B cell (primary cell): ENCODE measurements around the gene PSME3IP1. TPM values are rescaled to one million over a fixed set of nuclear protein-coding genes. Genes with fewer than 3 reads are reported as not detected.

Experiments
- ATAC-seq: fragments of 200-7000 bp; cut with Tn5 transposase; one replicate; pipeline ENCODE4 v1.10.0; 2021; ENCODE audit warnings: low read depth, mild to moderate bottlenecking, moderate number of reproducible peaks, moderate library complexity
- CTCF ChIA-PET: fragments of 350-600 bp; sonication (Branson Sonifier 250); formaldehyde crosslinking; loops from one replicate; lab custom pipeline; 2021; ENCODE audit warnings: antibody characterized with exemption, inconsistent platforms; lab: Charles Lee
- POLR2A ChIA-PET: fragments of 350-600 bp; sonication (Branson Sonifier 250); formaldehyde crosslinking; loops from one replicate; lab custom pipeline; 2021; ENCODE audit warnings: antibody characterized with exemption; lab: Charles Lee
- DNase-seq: peaks from one replicate; pipeline ENCODE4 v3.0.0; 2013
- H2AFZ ChIP-seq: 2 replicates; pipeline ENCODE4 v1.6.1; 2012; ENCODE audit warnings: mild to moderate bottlenecking, low read depth, low read length; ENCODE audit not compliant: insufficient read depth, poor library complexity, severe bottlenecking
- H3K27ac ChIP-seq, 2 donors: 1 replicate in 1 of 2; 2 replicates in 1 of 2; pipeline ENCODE4 v1.5.1; 2012 to 2013; ENCODE audit warnings: low read length in 2 of 2, mild to moderate bottlenecking in 2 of 2, moderate library complexity in 1 of 2
- H3K27me3 ChIP-seq, 4 experiments: fragments of 200-600 bp in 1 of 4; sonication (generic) in 1 of 4; replicated peaks in 1 of 4; 1 replicate in 2 of 4; 2 replicates in 2 of 4; pipeline versions ENCODE4 v1.6.1 to v1.7.0; 2013 to 2016; ENCODE audit warnings: low read length in 3 of 4, mild to moderate bottlenecking in 2 of 4, mixed read lengths in 1 of 4, moderate library complexity in 1 of 4; ENCODE audit not compliant: insufficient read depth in 4 of 4, control insufficient read depth in 3 of 4; ENCODE audit errors: control extremely low read depth in 1 of 4
- H3K36me3 ChIP-seq, 2 experiments: replicated peaks in 1 of 2; 1 replicate in 1 of 2; 2 replicates in 1 of 2; pipeline versions ENCODE4 v1.6.1 to v1.7.1; 2013; ENCODE audit warnings: low read length in 1 of 2; ENCODE audit not compliant: insufficient read depth in 2 of 2, control insufficient read depth in 1 of 2; ENCODE audit errors: control extremely low read depth in 1 of 2, extremely low read depth in 1 of 2
- H3K4me1 ChIP-seq, 2 donors: fragments of 200-600 bp in 1 of 2; sonication (generic) in 1 of 2; 1 replicate in 1 of 2; 2 replicates in 1 of 2; pipeline versions ENCODE4 v1.5.1 to v1.6.1; 2013 to 2017; ENCODE audit warnings: low read length in 2 of 2; ENCODE audit not compliant: control insufficient read depth in 2 of 2, insufficient read depth in 2 of 2
- H3K4me2 ChIP-seq: replicated peaks from 2 replicates; pipeline ENCODE3; 2012; ENCODE audit warnings: mild to moderate bottlenecking, low read depth, low read length; ENCODE audit not compliant: poor library complexity, severe bottlenecking
- H3K4me3 ChIP-seq, 5 experiments: fragments of 200-600 bp in 1 of 5; sonication (generic) in 1 of 5; 1 replicate in 3 of 5; 2 replicates in 2 of 5; pipeline versions ENCODE4 v1.5.1 to v1.7.0; 2011 to 2016; ENCODE audit warnings: low read length in 4 of 5, mild to moderate bottlenecking in 4 of 5, low read depth in 2 of 5, control low read depth in 1 of 5, moderate library complexity in 1 of 5; ENCODE audit not compliant: insufficient read depth in 1 of 5; ENCODE audit errors: control extremely low read depth in 1 of 5, extremely low read depth in 1 of 5
- H3K79me2 ChIP-seq: fragments of 200-600 bp; sonication (generic); one replicate; pipeline ENCODE4 v1.6.0; 2016; ENCODE audit warnings: low read length; ENCODE audit not compliant: control insufficient read depth, insufficient read depth
- H3K9ac ChIP-seq: fragments of 200-600 bp; sonication (generic); 2 replicates; pipeline ENCODE4 v1.6.1; 2017; ENCODE audit warnings: mild to moderate bottlenecking, low read length, moderate library complexity
- H3K9me3 ChIP-seq, 3 donors: one replicate each; pipeline versions ENCODE4 v1.6.1 to v1.7.1; 2013; ENCODE audit warnings: low read length in 2 of 3; ENCODE audit not compliant: control insufficient read depth in 2 of 3, insufficient read depth in 1 of 3; ENCODE audit errors: control extremely low read depth in 1 of 3
- H4K20me1 ChIP-seq: 2 replicates; pipeline ENCODE4 v1.6.0; 2012; ENCODE audit warnings: mild to moderate bottlenecking, low read length; ENCODE audit not compliant: insufficient read depth, control insufficient read depth, poor library complexity, severe bottlenecking
- H3K27ac Mint-ChIP-seq: one replicate; pipeline ENCODE4 v1.8.0; 2021; ENCODE audit warnings: mixed read lengths
- H3K27me3 Mint-ChIP-seq: one replicate; pipeline ENCODE4 v1.8.0; 2021; ENCODE audit warnings: mixed read lengths
- H3K4me1 Mint-ChIP-seq: one replicate; pipeline ENCODE4 v1.8.0; 2021; ENCODE audit warnings: mixed read lengths
- H3K4me3 Mint-ChIP-seq: one replicate; pipeline ENCODE4 v1.8.0; 2021; ENCODE audit warnings: mixed read lengths
- H3K9me3 Mint-ChIP-seq: one replicate; pipeline ENCODE4 v1.8.0; 2022; ENCODE audit warnings: mixed read lengths; ENCODE audit not compliant: insufficient read depth
- EZH2 ChIP-seq: IDR thresholded peaks from 2 replicates; pipeline ENCODE4 v1.6.1; 2012; ENCODE audit warnings: borderline replicate concordance, low read depth, mild to moderate bottlenecking, moderate library complexity, low read length; ENCODE audit not compliant: insufficient read depth, poor library complexity, severe bottlenecking
- WGBS: methylation state at CpG from one replicate; pipeline ENCODE4 v1.1.5; 2013; ENCODE audit warnings: missing lambda C conversion rate; ENCODE audit not compliant: insufficient coverage; 5-methylcytosine and 5-hydroxymethylcytosine counted together
- intact Hi-C: fragments of 100-400 bp; cut with micrococcal nuclease; formaldehyde crosslinking; loops from one replicate; pipeline ENCODE4 v1.10.0; 2022
- polyA plus RNA-seq: library from polyadenylated mRNA; depleted of rRNA; stranded (reverse); fragments of >200 nt; gene quantifications from 2 replicates; pipeline ENCODE4 v1.2.3, GENCODE V29; 2012
- total RNA-seq, 2 donors: library from RNA; stranded (reverse); fragments of 120-200 nt in 1 of 2; gene quantifications; 1 replicate in 1 of 2; 2 replicates in 1 of 2; pipeline versions ENCODE4 v1.2.3 to v1.2.4, GENCODE V29; 2013 to 2022
- TF ChIP-seq, protein P1 (sequence below): fragments of 200-600 bp; IDR thresholded peaks from one replicate; pipeline ENCODE4 v1.8.0; 2022; ENCODE audit warnings: antibody characterized with exemption, mild to moderate bottlenecking

The PSME3IP1 gene
- total and polyA plus RNA-seq, 2 donors (not counting 1 experiment from before 2014, with no cell fraction given) = 125 to 166 TPM

DNA sequence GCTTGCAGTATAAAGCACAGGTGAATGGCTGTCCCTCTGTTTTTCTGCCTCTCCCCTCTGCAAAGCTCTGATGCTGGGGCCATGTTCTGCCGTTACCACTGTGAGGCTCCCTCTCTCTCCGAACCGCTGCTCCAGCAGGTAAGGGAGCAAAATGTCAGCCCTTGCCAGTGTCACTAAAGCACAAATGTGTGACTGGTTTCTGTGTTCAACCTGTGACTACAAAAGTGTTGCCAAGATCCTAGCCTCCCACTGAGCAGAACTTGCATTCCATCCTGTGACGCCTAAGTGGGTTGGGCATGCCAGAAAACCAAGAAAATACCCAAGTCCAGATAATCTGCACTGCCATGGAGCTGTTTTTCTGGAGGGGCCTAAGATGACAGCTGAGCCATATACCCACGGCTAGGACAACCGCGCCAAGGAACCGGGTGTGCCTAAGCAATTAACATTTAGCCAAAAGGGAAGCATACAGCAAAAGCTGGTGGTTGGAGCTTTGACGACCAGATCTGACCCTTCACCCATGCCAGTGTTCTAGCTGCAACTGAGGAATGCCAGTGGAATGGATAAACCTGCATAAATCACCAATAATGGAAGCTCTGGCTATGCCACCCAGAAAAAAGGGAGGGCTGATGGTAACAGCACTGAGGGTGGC is 35.0 kb downstream of the PSME3IP1 start:
- intact Hi-C loops = no loop called here
- Histone ChIP-seq H3K4me3 (no peak overlapping the region), H3K4me2 (no peak overlapping the region), H3K27me3 (no peaks in the 10 kb centered on the region), H3K36me3 (peaks cover 0 to 34% of the 10 kb centered on the region in 2 experiments), H3K79me2 (no peaks in the 10 kb centered on the region), H3K4me1 (peaks cover 10 to 17% of the 10 kb centered on the region in 2 donors), H2AFZ (no peak overlapping the region), H3K9me3 (no peaks in the 10 kb centered on the region), H4K20me1 (no peaks in the 10 kb centered on the region), H3K9ac (no peak overlapping the region), H3K27ac (no peak overlapping the region)
- no peaks in the 10 kb centered on the region for H3K27me3 Mint-ChIP-seq
- ChIA-PET POLR2A (no interaction called here), CTCF (interaction anchor here (1.1 to 1.3 kb wide), 2 partner anchors 266 to 268 kb away, joined by 3 to 4 read pairs; no protein-coding TSS in a partner anchor)
- ATAC-seq (no peak), DNase-seq (no peak)
- H3K4me3 Mint-ChIP-seq = no peak overlapping the region
- no peaks in the 10 kb centered on the region for H3K9me3 Mint-ChIP-seq
- TF ChIP-seq, protein P1, sequence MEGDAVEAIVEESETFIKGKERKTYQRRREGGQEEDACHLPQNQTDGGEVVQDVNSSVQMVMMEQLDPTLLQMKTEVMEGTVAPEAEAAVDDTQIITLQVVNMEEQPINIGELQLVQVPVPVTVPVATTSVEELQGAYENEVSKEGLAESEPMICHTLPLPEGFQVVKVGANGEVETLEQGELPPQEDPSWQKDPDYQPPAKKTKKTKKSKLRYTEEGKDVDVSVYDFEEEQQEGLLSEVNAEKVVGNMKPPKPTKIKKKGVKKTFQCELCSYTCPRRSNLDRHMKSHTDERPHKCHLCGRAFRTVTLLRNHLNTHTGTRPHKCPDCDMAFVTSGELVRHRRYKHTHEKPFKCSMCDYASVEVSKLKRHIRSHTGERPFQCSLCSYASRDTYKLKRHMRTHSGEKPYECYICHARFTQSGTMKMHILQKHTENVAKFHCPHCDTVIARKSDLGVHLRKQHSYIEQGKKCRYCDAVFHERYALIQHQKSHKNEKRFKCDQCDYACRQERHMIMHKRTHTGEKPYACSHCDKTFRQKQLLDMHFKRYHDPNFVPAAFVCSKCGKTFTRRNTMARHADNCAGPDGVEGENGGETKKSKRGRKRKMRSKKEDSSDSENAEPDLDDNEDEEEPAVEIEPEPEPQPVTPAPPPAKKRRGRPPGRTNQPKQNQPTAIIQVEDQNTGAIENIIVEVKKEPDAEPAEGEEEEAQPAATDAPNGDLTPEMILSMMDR = no peak
- no peak for TF ChIP-seq EZH2
- WGBS = 100% methylated on average over 9 of the region's 9 CpGs
- no peak overlapping the region for H3K27ac Mint-ChIP-seq
- H3K4me1 Mint-ChIP-seq = peaks cover 18% of the 10 kb centered on the region

DNA sequence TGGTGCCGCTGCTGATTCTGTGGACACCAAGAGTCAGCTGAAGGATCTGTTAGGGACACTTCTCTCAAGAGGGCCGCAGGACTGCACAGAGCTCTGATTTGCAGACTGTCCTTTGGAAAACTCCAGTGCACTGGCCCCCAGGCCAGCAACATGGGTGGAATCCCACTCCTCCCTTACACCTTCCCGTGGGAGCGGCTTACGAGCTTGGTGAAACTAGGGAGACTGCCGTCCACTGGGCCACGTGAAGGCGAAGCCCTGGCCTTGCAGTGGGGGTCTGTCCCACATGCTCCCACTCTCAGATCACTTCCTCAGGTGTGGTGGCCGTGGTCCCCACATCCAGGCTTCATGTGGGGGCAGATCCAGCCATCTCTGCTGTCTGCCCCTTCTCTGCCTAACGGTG is 36.4 kb downstream of the PSME3IP1 start:
- TF ChIP-seq, protein P1 = no peak
- no peak for TF ChIP-seq EZH2
- Histone ChIP-seq H4K20me1 (no peaks in the 10 kb centered on the region), H3K36me3 (peaks cover 0 to 25% of the 10 kb centered on the region in 2 experiments), H2AFZ (no peak overlapping the region), H3K9me3 (no peaks in the 10 kb centered on the region), H3K79me2 (no peaks in the 10 kb centered on the region), H3K4me2 (no peak overlapping the region), H3K4me1 (peaks cover 10 to 17% of the 10 kb centered on the region in 2 donors), H3K4me3 (no peak overlapping the region), H3K27me3 (no peaks in the 10 kb centered on the region), H3K27ac (no peak overlapping the region), H3K9ac (no peak overlapping the region)
- WGBS = 97% methylated on average over 10 of the region's 10 CpGs
- H3K4me3 Mint-ChIP-seq = no peak overlapping the region
- no peak for ATAC-seq
- H3K9me3 Mint-ChIP-seq = no peaks in the 10 kb centered on the region
- ChIA-PET CTCF (no interaction called here), POLR2A (no interaction called here)
- H3K4me1 Mint-ChIP-seq = peaks cover 19% of the 10 kb centered on the region
- no peak for DNase-seq
- intact Hi-C loops = loop anchor here (5.0 kb wide), 1 partner anchor 33 kb away; no protein-coding TSS in a partner anchor
- H3K27ac Mint-ChIP-seq = no peak overlapping the region
- H3K27me3 Mint-ChIP-seq = no peaks in the 10 kb centered on the region
